ENCODE results near the gene ING2.
"Not testable (repeated sequence)": the region's sequence is repeated elsewhere in the genome, so short reads cannot be mapped to it uniquely, and the experiment has no call there.

The ING2 gene

GRCh38 chr4:183552274-183553146, 47.7 kb downstream of the ING2 start:
- DNase-seq: no peak

- not testable (repeated sequence) for DNase-seq
Observed at GRCh38 chr4:183553147-183553478, 48.3 kb downstream of the ING2 start.

GRCh38 chr4:183553601-183554345, 48.9 kb downstream of the ING2 start:
- DNase-seq: no peak

GRCh38 chr4:183554346-183554686, 49.5 kb downstream of the ING2 start:
- no peak for DNase-seq

GRCh38 chr4:183554878-183555585, 50.2 kb downstream of the ING2 start:
- no peak for DNase-seq

GRCh38 chr4:183556947-183557346, 52.1 kb downstream of the ING2 start:
- no peak for DNase-seq

DNA sequence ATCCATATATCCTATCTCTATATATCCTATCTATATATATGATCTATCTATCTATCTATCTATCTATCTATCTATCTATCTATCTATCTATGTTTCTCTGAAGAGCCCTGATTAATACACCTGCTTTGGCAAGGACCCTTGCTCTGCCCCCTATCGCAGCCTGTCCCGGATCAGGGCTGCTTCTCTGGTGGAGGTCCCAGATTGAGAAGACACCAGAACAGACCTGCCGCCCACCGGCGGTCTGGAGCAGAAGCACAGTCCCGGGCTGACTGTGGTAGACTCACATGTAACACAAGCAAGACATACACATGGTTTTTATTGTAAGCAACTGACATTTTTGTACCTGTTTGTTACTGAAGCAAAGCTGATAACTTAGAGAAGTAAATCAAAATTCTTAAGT, 52.8 kb downstream of the ING2 start:
- DNase-seq: no peak

DNA sequence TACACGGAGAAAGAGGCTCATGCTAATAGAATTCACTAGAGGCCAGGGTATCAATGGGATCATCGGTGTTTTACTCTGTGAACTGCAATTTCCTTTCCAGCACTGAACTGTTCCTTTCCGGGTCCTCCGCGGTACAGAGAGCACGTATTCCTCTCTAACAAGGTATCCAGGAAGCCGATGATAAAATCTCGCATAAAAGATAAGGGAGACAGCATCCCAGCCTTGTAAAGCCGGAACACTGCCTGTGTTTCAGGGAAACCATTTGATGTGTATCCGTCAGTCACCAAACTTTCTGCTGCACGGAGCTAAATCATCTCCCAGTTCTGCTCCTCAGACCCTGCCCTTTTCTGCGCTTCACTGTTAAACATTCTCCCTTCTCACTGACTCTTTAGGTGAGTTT, 54.0 kb downstream of the ING2 start:
- DNase-seq: no peak

DNA sequence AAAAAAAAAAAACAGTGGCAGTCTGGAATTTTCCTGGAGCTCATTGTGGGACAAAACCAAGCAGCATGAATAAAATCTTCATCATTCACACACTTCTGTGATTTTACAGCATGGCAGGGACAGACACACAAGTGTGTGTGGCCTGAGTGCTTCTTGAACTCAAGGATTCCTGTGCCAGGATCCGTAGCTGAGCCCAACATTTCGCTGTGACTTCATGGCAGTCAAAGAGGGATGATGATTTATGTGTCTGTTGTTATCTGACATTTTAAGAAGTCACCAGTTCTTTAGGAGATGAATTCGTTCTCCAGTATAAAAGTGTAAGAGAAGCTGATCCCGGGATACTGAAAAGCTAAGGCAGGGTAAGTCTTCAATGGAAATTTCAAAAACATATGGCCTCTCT, 57.0 kb downstream of the ING2 start:
- DNase-seq: no peak
